HG02885 (cell line): ENCODE results near the gene UGT1A4.
"Not testable (repeated sequence)": the region's sequence is repeated elsewhere in the genome, so short reads cannot be mapped to it uniquely, and the experiment has no call there.

Experiments used
- ATAC-seq: cut with Tn5 transposase; IDR thresholded peaks from one replicate; pipeline ENCODE4 v1.9.1; 2021; ENCODE audit warnings: mild to moderate bottlenecking; ENCODE audit not compliant: unreplicated experiment, poor library complexity

The UGT1A4 gene

GRCh38 chr2:233699424-233700027 is 19.0 kb upstream of the UGT1A4 start:
- no peak for ATAC-seq

GRCh38 chr2:233700028-233700635 is 18.4 kb upstream of the UGT1A4 start:
- no peak for ATAC-seq

- not testable (repeated sequence) for ATAC-seq
Measured at GRCh38 chr2:233700842-233701241, 17.7 kb upstream of the UGT1A4 start.

GRCh38 chr2:233702238-233702637 is 16.3 kb upstream of the UGT1A4 start:
- no peak for ATAC-seq

GRCh38 chr2:233705911-233706506 is 12.5 kb upstream of the UGT1A4 start:
- ATAC-seq, result no peak

- ATAC-seq, result no peak
Measured at GRCh38 chr2:233706720-233707119, 11.8 kb upstream of the UGT1A4 start.

- ATAC-seq, result no peak
Measured at GRCh38 chr2:233707940-233708644, 10.4 kb upstream of the UGT1A4 start.

- ATAC-seq, result no peak
Measured at GRCh38 chr2:233708942-233709341, 9.6 kb upstream of the UGT1A4 start.

GRCh38 chr2:233711312-233712008 is 7.1 kb upstream of the UGT1A4 start:
- no peak for ATAC-seq

GRCh38 chr2:233712611-233713261 is 5.8 kb upstream of the UGT1A4 start, which contains the start of gene UGT1A5:
Gene UGT1A5, plus strand, starts transcription at chr2:233712907. Its CDS starts 85 bp downstream, at chr2:233712992.
- ATAC-seq, result no peak

GRCh38 chr2:233713262-233713615 is 5.3 kb upstream of the UGT1A4 start:
- no peak for ATAC-seq

GRCh38 chr2:233714121-233714520 is 4.4 kb upstream of the UGT1A4 start:
- ATAC-seq, result no peak

GRCh38 chr2:233728723-233729301 is 10.3 kb downstream of the UGT1A4 start, which contains the start of gene UGT1A3:
Gene UGT1A3, plus strand, starts transcription at chr2:233729042. Its CDS starts 85 bp downstream, at chr2:233729127.
- no peak for ATAC-seq

GRCh38 chr2:233736868-233737653 is 18.5 kb downstream of the UGT1A4 start:
- ATAC-seq, result not testable (repeated sequence)

GRCh38 chr2:233740870-233741269 is 22.3 kb downstream of the UGT1A4 start:
- no peak for ATAC-seq

- ATAC-seq, result no peak
Measured at GRCh38 chr2:233743464-233744259, 25.1 kb downstream of the UGT1A4 start.

- ATAC-seq, result no peak
Measured at GRCh38 chr2:233745073-233745755, 26.7 kb downstream of the UGT1A4 start.

- not testable (repeated sequence) for ATAC-seq
Measured at GRCh38 chr2:233745838-233746237, 27.3 kb downstream of the UGT1A4 start.
